DND-41 (cell line): ENCODE results near the gene GATD1.

ENCODE experiments used
- ATAC-seq: fragments of 200-7000 bp; cut with Tn5 transposase; 3 replicates; pipeline ENCODE4 v1.9.1; 2021; ENCODE audit warnings: low read depth; ENCODE audit not compliant: insufficient read depth
- DNase-seq: peaks from one replicate; pipeline ENCODE4 v3.0.0-alpha.2; 2020
- H2AFZ ChIP-seq: 2 replicates; pipeline ENCODE4 v1.6.0; 2012; ENCODE audit warnings: low read depth, low read length
- H3K27ac ChIP-seq: 2 replicates; pipeline ENCODE4 v1.5.1; 2012; ENCODE audit warnings: low read length, inconsistent platforms
- H3K27me3 ChIP-seq: fragments of 200-600 bp; sonication (generic); 2 replicates; pipeline ENCODE4 v1.6.0; 2012; ENCODE audit warnings: low read length, mild to moderate bottlenecking, inconsistent platforms; ENCODE audit not compliant: insufficient read depth, poor library complexity
- H3K36me3 ChIP-seq: 2 replicates; pipeline ENCODE4 v1.5.1; 2012; ENCODE audit warnings: low read length, inconsistent platforms; ENCODE audit not compliant: insufficient read depth
- H3K4me1 ChIP-seq: 2 replicates; pipeline ENCODE4 v1.5.1; 2012; ENCODE audit warnings: mild to moderate bottlenecking, low read length; ENCODE audit not compliant: insufficient read depth
- H3K4me2 ChIP-seq: 2 replicates; pipeline ENCODE4 v1.6.0; 2012; ENCODE audit warnings: mild to moderate bottlenecking, moderate library complexity, low read length, inconsistent platforms; ENCODE audit not compliant: insufficient read depth
- H3K4me3 ChIP-seq, 2 experiments: fragments of 200-600 bp in 1 of 2; shearing (Covaris generic) in 1 of 2; 2 replicates each; pipeline ENCODE4 v1.5.1; 2012 to 2016; ENCODE audit warnings: inconsistent platforms in 2 of 2, low read length in 2 of 2, mild to moderate bottlenecking in 2 of 2, low read depth in 1 of 2, moderate library complexity in 1 of 2
- H3K79me2 ChIP-seq: 2 replicates; pipeline ENCODE4 v1.6.0; 2012; ENCODE audit warnings: low read length, inconsistent platforms; ENCODE audit not compliant: insufficient read depth
- H3K9ac ChIP-seq: 2 replicates; pipeline ENCODE4 v1.6.0; 2012; ENCODE audit warnings: low read depth, mild to moderate bottlenecking, inconsistent platforms, low read length, moderate library complexity
- H3K9me3 ChIP-seq: 2 replicates; pipeline ENCODE4 v1.5.1; 2012; ENCODE audit warnings: low read length, moderate library complexity, mild to moderate bottlenecking, inconsistent platforms; ENCODE audit not compliant: insufficient read depth, severe bottlenecking
- H4K20me1 ChIP-seq: 2 replicates; pipeline ENCODE4 v1.6.0; 2012; ENCODE audit warnings: low read length; ENCODE audit not compliant: insufficient read depth
- EZH2 ChIP-seq: IDR thresholded peaks from 3 replicates; pipeline ENCODE4 v1.6.1; 2012; ENCODE audit warnings: borderline replicate concordance, low read depth, mild to moderate bottlenecking, moderate library complexity, low read length, inconsistent platforms; ENCODE audit not compliant: severe bottlenecking
- TF ChIP-seq, protein P1 (sequence below): IDR thresholded peaks from 2 replicates; pipeline ENCODE4 v1.5.1; 2012; ENCODE audit warnings: borderline replicate concordance, low read length, moderate library complexity, mild to moderate bottlenecking; ENCODE audit not compliant: poor library complexity, severe bottlenecking; ENCODE audit errors: extremely low read depth

GATD1 gene

DNA sequence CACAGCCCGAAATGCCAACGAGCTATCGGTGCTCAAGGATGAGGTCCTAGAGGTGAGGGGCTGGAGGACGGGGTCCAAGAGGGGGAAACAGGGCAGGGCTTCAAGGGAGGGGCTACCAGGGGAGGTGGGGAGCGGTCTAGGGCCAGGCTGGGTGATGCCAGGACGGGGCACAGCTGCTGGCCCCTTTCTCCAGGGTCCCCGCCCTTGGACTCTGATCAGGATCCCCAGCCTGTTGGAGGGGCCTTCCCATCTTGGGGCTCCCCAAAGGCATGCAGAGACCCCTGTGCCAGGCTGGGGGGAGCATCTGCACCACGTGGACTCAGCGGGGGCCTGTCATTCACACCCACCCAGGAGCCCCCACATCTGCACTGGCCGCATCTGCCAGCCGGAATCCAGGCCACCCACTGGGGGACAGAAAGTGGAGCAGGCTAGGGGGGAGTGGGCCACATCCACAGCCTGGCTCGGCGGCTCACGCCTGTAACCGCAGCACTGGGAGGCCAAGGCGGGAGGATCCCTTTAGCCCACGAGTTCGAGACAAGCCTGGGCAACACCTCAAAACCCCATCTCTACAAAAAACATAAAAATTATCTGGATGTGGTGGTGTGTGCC lies 52.4 kb downstream of the GATD1 start:
- H3K36me3 ChIP-seq: no peaks in the 10 kb centered on the region
- no peaks in the 10 kb centered on the region for H3K27me3 ChIP-seq
- H3K27ac ChIP-seq: no peak overlapping the region
- DNase-seq (no peak), ATAC-seq (no peak)
- peaks cover 15% of the 10 kb centered on the region for H4K20me1 ChIP-seq
- no peak overlapping the region for H3K4me3 ChIP-seq
- H3K79me2 ChIP-seq: no peaks in the 10 kb centered on the region
- no peak overlapping the region for H3K9ac ChIP-seq
- no peaks in the 10 kb centered on the region for H3K9me3 ChIP-seq
- TF ChIP-seq EZH2: no peak
- TF ChIP-seq, protein P1, sequence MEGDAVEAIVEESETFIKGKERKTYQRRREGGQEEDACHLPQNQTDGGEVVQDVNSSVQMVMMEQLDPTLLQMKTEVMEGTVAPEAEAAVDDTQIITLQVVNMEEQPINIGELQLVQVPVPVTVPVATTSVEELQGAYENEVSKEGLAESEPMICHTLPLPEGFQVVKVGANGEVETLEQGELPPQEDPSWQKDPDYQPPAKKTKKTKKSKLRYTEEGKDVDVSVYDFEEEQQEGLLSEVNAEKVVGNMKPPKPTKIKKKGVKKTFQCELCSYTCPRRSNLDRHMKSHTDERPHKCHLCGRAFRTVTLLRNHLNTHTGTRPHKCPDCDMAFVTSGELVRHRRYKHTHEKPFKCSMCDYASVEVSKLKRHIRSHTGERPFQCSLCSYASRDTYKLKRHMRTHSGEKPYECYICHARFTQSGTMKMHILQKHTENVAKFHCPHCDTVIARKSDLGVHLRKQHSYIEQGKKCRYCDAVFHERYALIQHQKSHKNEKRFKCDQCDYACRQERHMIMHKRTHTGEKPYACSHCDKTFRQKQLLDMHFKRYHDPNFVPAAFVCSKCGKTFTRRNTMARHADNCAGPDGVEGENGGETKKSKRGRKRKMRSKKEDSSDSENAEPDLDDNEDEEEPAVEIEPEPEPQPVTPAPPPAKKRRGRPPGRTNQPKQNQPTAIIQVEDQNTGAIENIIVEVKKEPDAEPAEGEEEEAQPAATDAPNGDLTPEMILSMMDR: no peak
- H2AFZ ChIP-seq: no peak overlapping the region
- no peak overlapping the region for H3K4me2 ChIP-seq
- H3K4me1 ChIP-seq: peaks cover 7% of the 10 kb centered on the region

DNA sequence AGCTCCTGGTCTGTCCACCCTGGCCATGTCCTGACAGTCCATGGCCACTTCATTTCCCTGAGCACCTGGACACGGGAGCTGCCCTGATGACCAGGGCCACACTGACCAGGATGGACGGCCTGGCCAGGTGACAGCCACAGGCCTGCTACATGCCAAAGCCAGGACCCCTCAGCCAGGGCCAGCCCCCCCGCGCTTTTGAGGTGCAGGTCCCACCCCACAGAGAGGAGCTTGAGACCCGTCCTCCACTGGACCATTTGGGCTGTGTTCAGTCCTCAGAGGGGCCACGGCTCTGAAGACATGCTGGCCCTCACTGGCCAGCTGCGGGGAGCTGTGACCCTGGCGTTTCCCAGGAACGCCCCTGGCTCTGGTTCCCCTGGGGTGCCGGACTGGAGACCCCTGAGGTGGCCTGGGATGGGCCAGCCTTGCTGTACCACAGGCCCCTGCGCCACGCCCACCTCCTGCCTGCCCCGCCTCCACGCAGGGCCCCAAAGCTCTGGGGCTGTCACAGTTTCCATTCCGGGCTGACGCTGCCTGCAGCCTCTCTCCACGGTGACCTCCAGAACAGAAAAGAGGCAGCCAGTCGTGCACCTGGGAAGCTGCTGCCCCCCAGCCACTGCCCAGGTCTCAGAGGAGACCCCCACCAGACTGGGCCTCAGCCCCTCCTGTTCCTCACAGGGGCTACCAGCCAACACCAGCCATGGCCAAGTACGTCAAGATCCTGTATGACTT lies 53.1 kb downstream of the GATD1 start:
- Histone ChIP-seq H2AFZ (no peak overlapping the region), H3K4me2 (no peak overlapping the region), H3K4me3 (no peak overlapping the region), H3K27me3 (no peaks in the 10 kb centered on the region), H3K9me3 (no peaks in the 10 kb centered on the region), H3K27ac (no peak overlapping the region), H3K79me2 (no peaks in the 10 kb centered on the region), H3K9ac (no peak overlapping the region), H3K4me1 (peaks cover 7% of the 10 kb centered on the region), H4K20me1 (peaks cover 15% of the 10 kb centered on the region), H3K36me3 (no peaks in the 10 kb centered on the region)
- no peak for DNase-seq
- ATAC-seq: no peak
- TF ChIP-seq EZH2: no peak
- TF ChIP-seq, protein P1: no peak

DNA sequence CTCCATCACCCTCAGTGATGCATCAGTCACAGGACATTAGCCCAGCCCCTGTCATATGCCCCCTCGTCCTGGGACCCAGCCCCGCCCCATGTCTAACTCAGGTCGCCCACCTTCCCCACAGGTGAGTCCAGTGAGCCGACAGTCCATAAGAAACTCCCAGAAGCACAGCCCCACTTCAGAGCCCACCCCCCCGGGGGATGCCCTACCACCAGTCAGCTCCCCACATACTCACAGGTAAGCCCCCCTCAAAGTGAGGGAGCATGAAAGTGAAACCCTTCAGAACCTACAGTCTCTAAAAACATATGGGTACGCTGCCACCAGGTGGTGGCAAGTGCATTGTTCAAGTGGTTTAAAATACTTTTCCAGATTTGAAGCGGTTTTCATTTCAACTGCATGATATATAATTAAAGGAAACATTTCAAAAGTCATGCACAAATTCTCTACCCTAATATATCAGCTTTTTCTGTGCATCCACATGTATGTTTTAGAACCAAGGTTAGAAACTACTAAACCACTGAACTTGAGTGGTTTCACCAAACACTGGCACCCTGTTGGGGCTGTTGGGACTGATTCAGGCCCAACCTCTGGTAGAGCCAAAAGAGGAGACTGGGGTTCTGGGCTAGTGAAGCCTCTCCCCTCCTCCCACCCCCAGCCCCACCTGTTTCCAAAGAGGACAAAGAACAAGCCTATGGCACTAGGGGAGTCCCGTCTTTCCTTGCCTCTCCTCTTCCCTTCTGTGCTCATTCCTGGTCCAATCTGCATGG lies 54.0 kb downstream of the GATD1 start:
- ATAC-seq (peak; percentile 60), DNase-seq (peak; percentile 57)
- no peak overlapping the region for H3K9ac ChIP-seq
- no peaks in the 10 kb centered on the region for H3K27me3 ChIP-seq
- H3K4me1 ChIP-seq: peaks cover 7% of the 10 kb centered on the region
- peaks cover 15% of the 10 kb centered on the region for H4K20me1 ChIP-seq
- no peaks in the 10 kb centered on the region for H3K36me3 ChIP-seq
- TF ChIP-seq, protein P1: peak; percentile 76
- TF ChIP-seq EZH2: no peak
- H3K4me3 ChIP-seq: no peak overlapping the region
- no peak overlapping the region for H2AFZ ChIP-seq
- no peaks in the 10 kb centered on the region for H3K79me2 ChIP-seq
- no peak overlapping the region for H3K27ac ChIP-seq
- H3K9me3 ChIP-seq: no peaks in the 10 kb centered on the region
- no peak overlapping the region for H3K4me2 ChIP-seq
